Mammary epithelial cell (primary cell): ENCODE measurements around the gene HDDC2.

Experiments used
- CTCF ChIP-seq, 2 donors: IDR thresholded peaks in 1 of 2; conservative IDR thresholded peaks in 1 of 2; 2 replicates each; pipeline ENCODE4 v1.5.1; 2011 to 2012; ENCODE audit warnings: inconsistent platforms in 2 of 2, low read length in 2 of 2, mild to moderate bottlenecking in 2 of 2, control low read depth in 1 of 2, low read depth in 1 of 2; ENCODE audit not compliant: insufficient read depth in 1 of 2; ENCODE audit errors: extremely low read depth in 1 of 2
- EZH2 ChIP-seq: IDR thresholded peaks from 2 replicates; pipeline ENCODE4 v1.6.1; 2012; ENCODE audit warnings: low read length, inconsistent platforms, borderline replicate concordance

GRCh38 chr6:125294036-125294435 is 7.7 kb downstream of the HDDC2 start:
- TF ChIP-seq CTCF (conservative IDR thresholded peaks at IDR 0.05 in 1 of 2, IDR thresholded peaks at IDR 0.05 in 1 of 2; ENCODE audit: extremely low read depth in 1 of 2, insufficient read depth in 1 of 2, low read depth in 1 of 2, low read length in 2 of 2) (no peak), EZH2 (no peak)
